Hematopoietic multipotent progenitor cell treated with erythropoietin and hydrocortisone succinate and interleukin-3 and kit ligand, for 15 days (in vitro differentiated cells): Measurements from ENCODE around the gene CSE1L.
"Not testable (repeated sequence)": the region's sequence is repeated elsewhere in the genome, so short reads cannot be mapped to it uniquely, and the experiment has no call there.

Experiments used
- DNase-seq: peaks from one replicate; pipeline ENCODE4 v3.0.0-alpha.2; 2015; ENCODE audit warnings: low spot score

Gene CSE1L

GRCh38 chr20:49063279-49063678 is 17.2 kb downstream of the CSE1L start:
- DNase-seq: no peak

GRCh38 chr20:49074521-49074920 is 28.4 kb downstream of the CSE1L start:
- no peak for DNase-seq

- DNase-seq: no peak
Observed at GRCh38 chr20:49078310-49078709, 32.2 kb downstream of the CSE1L start.

- not testable (repeated sequence) for DNase-seq
Observed at GRCh38 chr20:49082295-49082694, 36.2 kb downstream of the CSE1L start.

GRCh38 chr20:49091104-49091503 is 45.0 kb downstream of the CSE1L start:
- no peak for DNase-seq

- DNase-seq: no peak
Observed at GRCh38 chr20:49091762-49092161, 45.6 kb downstream of the CSE1L start.

- DNase-seq: no peak
Observed at GRCh38 chr20:49096203-49096730, 50.2 kb downstream of the CSE1L start.

- no peak for DNase-seq
Observed at GRCh38 chr20:49097159-49097558, 51.0 kb downstream of the CSE1L start.

GRCh38 chr20:49098136-49098535 is 52.0 kb downstream of the CSE1L start:
- DNase-seq: no peak

- no peak for DNase-seq
Observed at GRCh38 chr20:49099011-49099410, 52.9 kb downstream of the CSE1L start.

GRCh38 chr20:49100292-49100691 is 54.2 kb downstream of the CSE1L start:
- DNase-seq: not testable (repeated sequence)

GRCh38 chr20:49100972-49101371 is 54.9 kb downstream of the CSE1L start:
- DNase-seq: no peak

GRCh38 chr20:49103019-49103418 is 56.9 kb downstream of the CSE1L start:
- no peak for DNase-seq

- DNase-seq: no peak
Observed at GRCh38 chr20:49103647-49104364, 57.7 kb downstream of the CSE1L start.

- no peak for DNase-seq
Observed at GRCh38 chr20:49104365-49104648, 58.2 kb downstream of the CSE1L start.

GRCh38 chr20:49104979-49105547 is 59.0 kb downstream of the CSE1L start:
- not testable (repeated sequence) for DNase-seq

- DNase-seq: no peak
Observed at GRCh38 chr20:49106328-49106727, 60.2 kb downstream of the CSE1L start.

- no peak for DNase-seq
Observed at GRCh38 chr20:49110767-49111694, 64.9 kb downstream of the CSE1L start.

- DNase-seq: no peak
Observed at GRCh38 chr20:49112596-49113274, 66.6 kb downstream of the CSE1L start.

- no peak for DNase-seq
Observed at GRCh38 chr20:49115564-49115963, 69.5 kb downstream of the CSE1L start.

GRCh38 chr20:49118307-49118706 is 72.2 kb downstream of the CSE1L start:
- no peak for DNase-seq

GRCh38 chr20:49119988-49120387 is 73.9 kb downstream of the CSE1L start:
- no peak for DNase-seq
